Measurements from ENCODE around the gene SDF4. TPM values are rescaled to one million over a fixed set of nuclear protein-coding genes. Genes with fewer than 3 reads are reported as not detected.

SDF4 gene
- polyA plus RNA-seq, 6 donors from 2014 or later: 64.8 to 101 (median 85.4) TPM

- DNase-seq (no peak), ATAC-seq (ENCODE audit: low read depth in 2 of 2) (no peak)
These were observed 4.5 kb upstream of the SDF4 start for GRCh38 chr1:1236176-1236763.

GRCh38 chr1:1235016-1235744, 3.4 kb upstream of the SDF4 start:
- Mint-ChIP-seq H3K36me3 (no peaks in the 10 kb centered on the region), H3K9me3 (no peaks in the 10 kb centered on the region), H3K27me3 (peaks cover 0 to 7% (median 1%) of the 10 kb centered on the region in 3 donors), H3K27ac (peak overlapping the region in 3 of 6 donors; percentile 14 to 82 (median 75)), H3K4me3 (peak overlapping the region in 2 of 8 donors; percentile 37 to 86), H3K4me1 (peaks cover 11 to 28% (median 23%) of the 10 kb centered on the region in 3 donors)
- DNase-seq: no peak
- ATAC-seq (ENCODE audit: low read depth in 2 of 2): no peak

More at GRCh38 chr1:1236176-1236763, 4.5 kb upstream of the SDF4 start:
- peaks cover 7 to 19% (median 16%) of the 10 kb centered on the region in 3 donors for H3K4me1 Mint-ChIP-seq
- H3K27me3 Mint-ChIP-seq: peaks cover 0 to 13% (median 10%) of the 10 kb centered on the region in 3 donors
- H3K36me3 Mint-ChIP-seq: no peaks in the 10 kb centered on the region
- no peak overlapping the region for H3K27ac Mint-ChIP-seq
- no peaks in the 10 kb centered on the region for H3K9me3 Mint-ChIP-seq
- peak overlapping the region in 1 of 8 donors; percentile 33 for H3K4me3 Mint-ChIP-seq

- Mint-ChIP-seq H3K27me3 (peaks cover 0 to 4% (median 0%) of the 10 kb centered on the region in 3 donors), H3K27ac (peak overlapping the region in 5 of 6 donors; percentile 37 to 88 (median 82)), H3K4me3 (peak overlapping the region; percentile 29 to 86 (median 71)), H3K36me3 (no peaks in the 10 kb centered on the region), H3K4me1 (peaks cover 19 to 37% (median 29%) of the 10 kb centered on the region in 3 donors), H3K9me3 (no peaks in the 10 kb centered on the region)
- DNase-seq (no peak), ATAC-seq (ENCODE audit: low read depth in 2 of 2) (no peak)
These were observed 2.5 kb upstream of the SDF4 start for GRCh38 chr1:1234180-1234808.

- no peaks in the 10 kb centered on the region for H3K27me3 Mint-ChIP-seq
- no peak for DNase-seq
- no peak for ATAC-seq (ENCODE audit: low read depth in 2 of 2)
- no peaks in the 10 kb centered on the region for H3K9me3 Mint-ChIP-seq
- peak overlapping the region in 5 of 6 donors; percentile 16 to 92 (median 82) for H3K27ac Mint-ChIP-seq
- peaks cover 19 to 38% (median 29%) of the 10 kb centered on the region in 3 donors for H3K4me1 Mint-ChIP-seq
- H3K36me3 Mint-ChIP-seq: no peaks in the 10 kb centered on the region
- H3K4me3 Mint-ChIP-seq: peak overlapping the region in 7 of 8 donors; percentile 77 to 86 (median 78)
These were observed 1.7 kb upstream of the SDF4 start for GRCh38 chr1:1233567-1233892.

GRCh38 chr1:1232796-1233566, 1.2 kb upstream of the SDF4 start:
- DNase-seq: no peak
- Mint-ChIP-seq H3K4me1 (peaks cover 19 to 34% (median 29%) of the 10 kb centered on the region in 3 donors), H3K36me3 (no peaks in the 10 kb centered on the region)

GRCh38 chr1:1232208-1232795, 501 bp upstream of the SDF4 start, which contains the start of gene B3GALT6:
B3GALT6 (plus strand) TSS chr1:1232237; CDS start chr1:1232279, 42 bp downstream.
- H3K4me1 Mint-ChIP-seq: peaks cover 19 to 29% (median 29%) of the 10 kb centered on the region in 3 donors
- ATAC-seq (ENCODE audit: low read depth in 2 of 2): no peak
- no peaks in the 10 kb centered on the region for H3K27me3 Mint-ChIP-seq
- H3K4me3 Mint-ChIP-seq: peak within 1 kb of the TSS; percentile 84 to 96 (median 93)
- H3K27ac Mint-ChIP-seq: peak within 1 kb of the TSS; percentile 78 to 93 (median 87)
- H3K36me3 Mint-ChIP-seq: no peaks in the 10 kb centered on the region
- H3K9me3 Mint-ChIP-seq: no peaks in the 10 kb centered on the region
- no peak for DNase-seq

More at GRCh38 chr1:1232796-1233566, 1.2 kb upstream of the SDF4 start:
- ATAC-seq (ENCODE audit: low read depth in 2 of 2): no peak
- no peaks in the 10 kb centered on the region for H3K27me3 Mint-ChIP-seq
- no peaks in the 10 kb centered on the region for H3K9me3 Mint-ChIP-seq
- peak overlapping the region in 5 of 6 donors; percentile 68 to 92 (median 82) for H3K27ac Mint-ChIP-seq
- H3K4me3 Mint-ChIP-seq: peak overlapping the region; percentile 33 to 86 (median 79)

GRCh38 chr1:1230656-1231399, 973 bp downstream of the SDF4 start:
- Mint-ChIP-seq H3K9me3 (no peaks in the 10 kb centered on the region), H3K27me3 (no peaks in the 10 kb centered on the region), H3K4me1 (peaks cover 19 to 34% (median 31%) of the 10 kb centered on the region in 3 donors), H3K36me3 (no peaks in the 10 kb centered on the region), H3K27ac (peak overlapping the region; percentile 24 to 93 (median 86)), H3K4me3 (peak overlapping the region; percentile 84 to 96 (median 93))
- ATAC-seq (ENCODE audit: low read depth in 2 of 2) (no peak), DNase-seq (no peak)

GRCh38 chr1:1229770-1230169, 2.0 kb downstream of the SDF4 start:
- peak overlapping the region in 2 of 6 donors; percentile 33 to 91 for H3K27ac Mint-ChIP-seq
- H3K4me1 Mint-ChIP-seq: peaks cover 25 to 37% (median 35%) of the 10 kb centered on the region in 3 donors
- peak overlapping the region in 6 of 8 donors; percentile 16 to 96 (median 76) for H3K4me3 Mint-ChIP-seq
- ATAC-seq (ENCODE audit: low read depth in 2 of 2): no peak
- H3K9me3 Mint-ChIP-seq: no peaks in the 10 kb centered on the region
- H3K27me3 Mint-ChIP-seq: no peaks in the 10 kb centered on the region
- H3K36me3 Mint-ChIP-seq: no peaks in the 10 kb centered on the region
- no peak for DNase-seq

- Mint-ChIP-seq H3K27me3 (no peaks in the 10 kb centered on the region), H3K27ac (peak overlapping the region in 1 of 6 donors; percentile 63), H3K9me3 (no peaks in the 10 kb centered on the region), H3K36me3 (no peaks in the 10 kb centered on the region), H3K4me1 (peaks cover 24 to 36% (median 25%) of the 10 kb centered on the region in 3 donors), H3K4me3 (peak overlapping the region in 1 of 8 donors; percentile 96)
- ATAC-seq (ENCODE audit: low read depth in 2 of 2) (no peak), DNase-seq (no peak)
These were observed 3.0 kb downstream of the SDF4 start for GRCh38 chr1:1228596-1229321.

GRCh38 chr1:1228187-1228586, 3.6 kb downstream of the SDF4 start:
- ATAC-seq (ENCODE audit: low read depth in 2 of 2) (no peak), DNase-seq (no peak)
- H3K36me3 Mint-ChIP-seq: peaks cover 0 to 3% of the 10 kb centered on the region in 2 donors
- no peaks in the 10 kb centered on the region for H3K9me3 Mint-ChIP-seq
- no peak overlapping the region for H3K4me3 Mint-ChIP-seq
- H3K4me1 Mint-ChIP-seq: peaks cover 20 to 38% (median 21%) of the 10 kb centered on the region in 3 donors
- no peaks in the 10 kb centered on the region for H3K27me3 Mint-ChIP-seq
- H3K27ac Mint-ChIP-seq: no peak overlapping the region

GRCh38 chr1:1227386-1227785, 4.4 kb downstream of the SDF4 start:
- Mint-ChIP-seq H3K27me3 (no peaks in the 10 kb centered on the region), H3K27ac (no peak overlapping the region), H3K36me3 (peaks cover 0 to 8% of the 10 kb centered on the region in 2 donors), H3K4me3 (no peak overlapping the region), H3K9me3 (no peaks in the 10 kb centered on the region), H3K4me1 (peaks cover 20 to 44% (median 23%) of the 10 kb centered on the region in 3 donors)
- no peak for ATAC-seq (ENCODE audit: low read depth in 2 of 2)
- DNase-seq: no peak
